Erythroblast (primary cell): ENCODE measurements around the gene AGAP2.

Source experiments
- GATA1 ChIP-seq: IDR thresholded peaks from 2 replicates; pipeline ENCODE4 v1.6.1; 2011; ENCODE audit warnings: low read depth, mild to moderate bottlenecking, control low read depth, low read length, moderate library complexity
- POLR2A ChIP-seq: IDR thresholded peaks from 2 replicates; pipeline ENCODE4 v1.6.1; 2011; ENCODE audit warnings: mild to moderate bottlenecking, low read length

DNA sequence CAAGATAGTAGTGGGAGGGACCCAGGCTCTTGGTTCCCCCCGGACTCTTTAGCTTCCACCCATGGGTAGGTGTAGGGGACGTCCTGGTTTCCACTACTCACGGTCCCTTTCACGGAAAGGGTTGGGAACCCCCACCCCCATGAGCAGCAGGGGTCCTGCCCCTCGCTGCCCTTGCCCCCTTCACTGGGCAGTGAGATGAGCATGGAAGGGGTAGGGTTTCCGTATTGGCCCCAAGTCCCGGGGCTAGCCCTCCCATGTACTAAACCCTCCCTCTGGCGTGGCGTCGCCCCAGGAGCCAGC is 12.7 kb downstream of the AGAP2 start:
- TF ChIP-seq POLR2A = no peak
- no peak for TF ChIP-seq GATA1
